ENCODE results near the gene LRP8.

DNA sequence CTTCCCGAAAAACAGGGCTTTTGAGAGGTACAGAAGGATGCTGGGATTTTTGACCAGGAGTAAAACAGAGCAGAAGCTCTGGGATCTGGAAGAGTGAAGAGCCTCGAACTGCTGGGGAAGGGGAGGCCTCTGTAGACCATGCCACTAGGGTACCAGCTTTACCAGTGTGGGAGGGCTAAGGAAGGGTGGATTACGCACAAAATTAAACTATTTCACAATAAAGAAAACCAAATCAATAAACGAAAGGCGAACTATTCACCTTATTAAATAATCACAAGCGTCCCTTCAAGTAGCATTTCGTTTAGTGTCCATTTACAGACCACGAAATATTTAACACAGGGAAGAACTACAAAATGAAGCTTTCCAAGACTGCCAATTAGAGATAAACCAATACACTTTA, 108.2 kb downstream of the LRP8 start:
- TF ChIP-seq, protein P1, sequence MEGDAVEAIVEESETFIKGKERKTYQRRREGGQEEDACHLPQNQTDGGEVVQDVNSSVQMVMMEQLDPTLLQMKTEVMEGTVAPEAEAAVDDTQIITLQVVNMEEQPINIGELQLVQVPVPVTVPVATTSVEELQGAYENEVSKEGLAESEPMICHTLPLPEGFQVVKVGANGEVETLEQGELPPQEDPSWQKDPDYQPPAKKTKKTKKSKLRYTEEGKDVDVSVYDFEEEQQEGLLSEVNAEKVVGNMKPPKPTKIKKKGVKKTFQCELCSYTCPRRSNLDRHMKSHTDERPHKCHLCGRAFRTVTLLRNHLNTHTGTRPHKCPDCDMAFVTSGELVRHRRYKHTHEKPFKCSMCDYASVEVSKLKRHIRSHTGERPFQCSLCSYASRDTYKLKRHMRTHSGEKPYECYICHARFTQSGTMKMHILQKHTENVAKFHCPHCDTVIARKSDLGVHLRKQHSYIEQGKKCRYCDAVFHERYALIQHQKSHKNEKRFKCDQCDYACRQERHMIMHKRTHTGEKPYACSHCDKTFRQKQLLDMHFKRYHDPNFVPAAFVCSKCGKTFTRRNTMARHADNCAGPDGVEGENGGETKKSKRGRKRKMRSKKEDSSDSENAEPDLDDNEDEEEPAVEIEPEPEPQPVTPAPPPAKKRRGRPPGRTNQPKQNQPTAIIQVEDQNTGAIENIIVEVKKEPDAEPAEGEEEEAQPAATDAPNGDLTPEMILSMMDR (conservative IDR thresholded peaks at IDR 0.05) = no peak
- TF ChIP-seq ZFX (IDR thresholded peaks at IDR 0.05) = no peak
